OCI-M1 (cell line): Measurements from ENCODE around the gene ZNF426.
A peak's percentile ranks its signal among the peaks of the same experiment; 100 is the strongest.

Source experiments
- DNase-seq: peaks from one replicate; lab custom pipeline; 2025; lab: John Stamatoyannopoulos, UW

Gene ZNF426

GRCh38 chr19:9498183-9498902, 40.1 kb downstream of the ZNF426 start, which contains the start of gene ZNF560:
TSS of gene ZNF560 (minus strand) at chr19:9498616. CDS start at chr19:9475313, 23,303 bp downstream.
- DNase-seq = peak; percentile 96

GRCh38 chr19:9494096-9494495, 44.3 kb downstream of the ZNF426 start:
- DNase-seq = no peak

GRCh38 chr19:9487016-9487415, 51.4 kb downstream of the ZNF426 start:
- peak; percentile 64 for DNase-seq

- no peak for DNase-seq
Measured at GRCh38 chr19:9485140-9485539, 53.3 kb downstream of the ZNF426 start.

- DNase-seq = no peak
Measured at GRCh38 chr19:9474975-9475374, 63.5 kb downstream of the ZNF426 start.
